ENCODE results near the gene THSD4. TPM values are rescaled to one million over a fixed set of nuclear protein-coding genes. Genes with fewer than 3 reads are reported as not detected.

The THSD4 gene
- total RNA-seq, 1 donor from 2014 or later, result 80.7 TPM

GRCh38 chr15:71548401-71548807, 433.1 kb downstream of the THSD4 start:
- intact Hi-C loops (cut with micrococcal nuclease), result no loop called here
- ATAC-seq (peak; percentile 4), DNase-seq (no peak)

- intact Hi-C loops (cut with micrococcal nuclease), result no loop called here
- DNase-seq (no peak), ATAC-seq (peak; percentile 5)
Observed at GRCh38 chr15:71549091-71549490, 433.8 kb downstream of the THSD4 start.

- DNase-seq, result peak; percentile 79
- intact Hi-C loops (cut with micrococcal nuclease), result no loop called here
Observed at GRCh38 chr15:71549697-71550096, 434.4 kb downstream of the THSD4 start.

GRCh38 chr15:71551566-71551965, 436.3 kb downstream of the THSD4 start:
- no peak for ATAC-seq
- intact Hi-C loops (cut with micrococcal nuclease), result no loop called here
- no peak for DNase-seq

More at GRCh38 chr15:71549697-71550096, 434.4 kb downstream of the THSD4 start:
- ATAC-seq, result peak; percentile 92

- ATAC-seq (no peak), DNase-seq (no peak)
- intact Hi-C loops (cut with micrococcal nuclease), result no loop called here
Observed at GRCh38 chr15:71559098-71559497, 443.8 kb downstream of the THSD4 start.

- no peak for ATAC-seq
- intact Hi-C loops (cut with micrococcal nuclease), result no loop called here
- DNase-seq, result no peak
Observed at GRCh38 chr15:71559616-71560015, 444.3 kb downstream of the THSD4 start.

- no peak for DNase-seq
- ATAC-seq, result no peak
- intact Hi-C loops (cut with micrococcal nuclease), result no loop called here
Observed at GRCh38 chr15:71562251-71562650, 447.0 kb downstream of the THSD4 start.

- DNase-seq (no peak), ATAC-seq (no peak)
- intact Hi-C loops (cut with micrococcal nuclease), result no loop called here
Observed at GRCh38 chr15:71564217-71564616, 448.9 kb downstream of the THSD4 start.

GRCh38 chr15:71565006-71565405, 449.7 kb downstream of the THSD4 start:
- DNase-seq, result no peak
- no peak for ATAC-seq
- intact Hi-C loops (cut with micrococcal nuclease), result no loop called here

- DNase-seq (no peak), ATAC-seq (no peak)
- intact Hi-C loops (cut with micrococcal nuclease), result no loop called here
Observed at GRCh38 chr15:71565631-71566160, 450.4 kb downstream of the THSD4 start.

GRCh38 chr15:71566226-71566625, 451.0 kb downstream of the THSD4 start:
- ATAC-seq, result no peak
- intact Hi-C loops (cut with micrococcal nuclease), result no loop called here
- no peak for DNase-seq

GRCh38 chr15:71567173-71567572, 451.9 kb downstream of the THSD4 start:
- peak; percentile 66 for ATAC-seq
- intact Hi-C loops (cut with micrococcal nuclease), result no loop called here
- DNase-seq, result no peak

- DNase-seq, result no peak
- intact Hi-C loops (cut with micrococcal nuclease), result no loop called here
- no peak for ATAC-seq
Observed at GRCh38 chr15:71568227-71568626, 453.0 kb downstream of the THSD4 start.

- DNase-seq (no peak), ATAC-seq (no peak)
- intact Hi-C loops (cut with micrococcal nuclease), result loop anchor here (10.0 kb wide), 1 partner anchor 154 kb away; no protein-coding TSS in a partner anchor
Observed at GRCh38 chr15:71570736-71571135, 455.5 kb downstream of the THSD4 start.

- ATAC-seq (no peak), DNase-seq (no peak)
- intact Hi-C loops (cut with micrococcal nuclease), result loop anchor here (10.0 kb wide), 1 partner anchor 153 kb away; no protein-coding TSS in a partner anchor
Observed at GRCh38 chr15:71571641-71572040, 456.4 kb downstream of the THSD4 start.

GRCh38 chr15:71572452-71573053, 457.3 kb downstream of the THSD4 start:
- intact Hi-C loops (cut with micrococcal nuclease), result loop anchor here (10.0 kb wide), 1 partner anchor 152 kb away; no protein-coding TSS in a partner anchor
- peak; percentile 57 for ATAC-seq

GRCh38 chr15:71573599-71573998, 458.3 kb downstream of the THSD4 start:
- ATAC-seq, result no peak
- no peak for DNase-seq
- intact Hi-C loops (cut with micrococcal nuclease), result loop anchor here (10.0 kb wide), 1 partner anchor 151 kb away; no protein-coding TSS in a partner anchor

More at GRCh38 chr15:71572452-71573053, 457.3 kb downstream of the THSD4 start:
- no peak for DNase-seq

- DNase-seq (no peak), ATAC-seq (peak; percentile 20)
- intact Hi-C loops (cut with micrococcal nuclease), result loop anchor here (10.0 kb wide), 1 partner anchor 149 kb away; no protein-coding TSS in a partner anchor
Observed at GRCh38 chr15:71575474-71576045, 460.3 kb downstream of the THSD4 start.

GRCh38 chr15:71577071-71577470, 461.8 kb downstream of the THSD4 start:
- ATAC-seq (no peak), DNase-seq (no peak)
- intact Hi-C loops (cut with micrococcal nuclease), result loop anchor here (10.0 kb wide), 1 partner anchor 148 kb away; no protein-coding TSS in a partner anchor

- DNase-seq, result no peak
- intact Hi-C loops (cut with micrococcal nuclease), result no loop called here
- ATAC-seq, result no peak
Observed at GRCh38 chr15:71581398-71581930, 466.2 kb downstream of the THSD4 start.

Data from left ventricle myocardium superior (tissue), 1 donor.